H9 (cell line): ENCODE results near the gene VSIG10L. TPM values are rescaled to one million over a fixed set of nuclear protein-coding genes. Genes with fewer than 3 reads are reported as not detected.

ENCODE experiments used
- DNase-seq: peaks from one replicate; pipeline ENCODE4 v3.0.0-alpha.2; 2017
- H2AFZ ChIP-seq: one replicate; pipeline ENCODE4 v1.6.1; 2013; ENCODE audit warnings: mild to moderate bottlenecking, low read length, control low read depth, moderate library complexity
- H2AK5ac ChIP-seq: 2 replicates; pipeline ENCODE4 v1.6.1; 2013; ENCODE audit warnings: low read length, control low read depth, mixed read lengths; ENCODE audit not compliant: insufficient read length
- H2BK120ac ChIP-seq: one replicate; pipeline ENCODE4 v1.6.1; 2013; ENCODE audit warnings: low read depth, mild to moderate bottlenecking, low read length, control low read depth, inconsistent platforms; ENCODE audit not compliant: poor library complexity, severe bottlenecking
- H2BK12ac ChIP-seq: 2 replicates; pipeline ENCODE4 v1.6.1; 2013; ENCODE audit warnings: low read length, control low read depth, mixed read lengths, low read depth; ENCODE audit not compliant: insufficient read length
- H2BK15ac ChIP-seq: 2 replicates; pipeline ENCODE4 v1.6.1; 2013; ENCODE audit warnings: low read depth, low read length, control low read depth
- H2BK20ac ChIP-seq: one replicate; pipeline ENCODE4 v1.6.1; 2013; ENCODE audit warnings: low read depth, mild to moderate bottlenecking, low read length, control low read depth, inconsistent platforms; ENCODE audit not compliant: poor library complexity, severe bottlenecking
- H2BK5ac ChIP-seq: 2 replicates; pipeline ENCODE4 v1.6.1; 2013; ENCODE audit warnings: low read length, control low read depth, mixed read lengths; ENCODE audit not compliant: insufficient read length
- H3K14ac ChIP-seq: 2 replicates; pipeline ENCODE4 v1.6.1; 2013; ENCODE audit warnings: low read length, control low read depth; ENCODE audit not compliant: insufficient read depth
- H3K18ac ChIP-seq: 2 replicates; pipeline ENCODE4 v1.6.1; 2013; ENCODE audit warnings: low read depth, mild to moderate bottlenecking, mixed read lengths, low read length, control low read depth; ENCODE audit not compliant: insufficient read length
- H3K23ac ChIP-seq: 2 replicates; pipeline ENCODE4 v1.6.1; 2013; ENCODE audit warnings: low read length, control low read depth, mixed read lengths, low read depth; ENCODE audit not compliant: insufficient read length
- H3K23me2 ChIP-seq: 2 replicates; pipeline ENCODE4 v1.6.1; 2013; ENCODE audit warnings: low read depth, mild to moderate bottlenecking, mixed read lengths, low read length, control low read depth; ENCODE audit not compliant: insufficient read length, poor library complexity, severe bottlenecking
- H3K27ac ChIP-seq: 2 replicates; pipeline ENCODE4 v1.5.1; 2013; ENCODE audit warnings: low read length, control low read depth, mixed read lengths, low read depth; ENCODE audit not compliant: insufficient read length
- H3K27me3 ChIP-seq: 2 replicates; pipeline ENCODE4 v1.6.1; 2013; ENCODE audit warnings: low read length, control low read depth, inconsistent platforms; ENCODE audit not compliant: insufficient read depth
- H3K4ac ChIP-seq: 2 replicates; pipeline ENCODE4 v1.6.1; 2013; ENCODE audit warnings: low read depth, mild to moderate bottlenecking, control low read depth, inconsistent platforms, low read length, moderate library complexity
- H3K4me1 ChIP-seq: 2 replicates; pipeline ENCODE4 v1.6.1; 2013; ENCODE audit warnings: low read length, control low read depth, inconsistent platforms; ENCODE audit not compliant: insufficient read depth
- H3K4me2 ChIP-seq: 2 replicates; pipeline ENCODE4 v1.6.1; 2013; ENCODE audit warnings: low read length, control low read depth, mixed read lengths; ENCODE audit not compliant: insufficient read length, insufficient read depth
- H3K56ac ChIP-seq: 2 replicates; pipeline ENCODE4 v1.6.1; 2013; ENCODE audit warnings: low read depth, mild to moderate bottlenecking, mixed read lengths, low read length, control low read depth; ENCODE audit not compliant: insufficient read length
- H3K79me1 ChIP-seq: 2 replicates; pipeline ENCODE4 v1.6.1; 2013; ENCODE audit warnings: low read depth, mild to moderate bottlenecking, moderate library complexity, low read length, control low read depth, inconsistent platforms; ENCODE audit not compliant: insufficient read depth, poor library complexity, severe bottlenecking
- H3K79me2 ChIP-seq: 2 replicates; pipeline ENCODE4 v1.6.1; 2013; ENCODE audit warnings: low read length, control low read depth, inconsistent platforms; ENCODE audit not compliant: insufficient read depth
- H3K9ac ChIP-seq: 2 replicates; pipeline ENCODE4 v1.6.1; 2013; ENCODE audit warnings: low read length, control low read depth, mixed read lengths; ENCODE audit not compliant: insufficient read length; ENCODE audit errors: extremely low read depth
- H3K9me3 ChIP-seq: one replicate; pipeline ENCODE4 v1.6.1; 2013; ENCODE audit warnings: low read depth, low read length, inconsistent platforms; ENCODE audit not compliant: control insufficient read depth
- H3T11ph ChIP-seq: one replicate; pipeline ENCODE4 v1.6.1; 2013; ENCODE audit warnings: mild to moderate bottlenecking, low read length, control low read depth, inconsistent platforms
- H4K20me1 ChIP-seq: one replicate; pipeline ENCODE4 v1.6.1; 2013; ENCODE audit not compliant: control insufficient read depth, insufficient read length, insufficient read depth
- H4K5ac ChIP-seq: 2 replicates; pipeline ENCODE4 v1.6.1; 2013; ENCODE audit warnings: low read depth, mild to moderate bottlenecking, mixed read lengths, low read length, control low read depth; ENCODE audit not compliant: insufficient read length
- H4K8ac ChIP-seq: replicated peaks from 2 replicates; pipeline ENCODE4 v1.6.1; 2013; ENCODE audit warnings: low read length, control low read depth, mixed read lengths, low read depth; ENCODE audit not compliant: insufficient read length
- H4K91ac ChIP-seq: 2 replicates; pipeline ENCODE4 v1.6.1; 2013; ENCODE audit warnings: low read depth, mild to moderate bottlenecking, moderate library complexity, mixed read lengths, low read length, control low read depth; ENCODE audit not compliant: insufficient read length
- H3K27ac Mint-ChIP-seq, 3 experiments: 2 replicates in 2 of 3; 3 replicates in 1 of 3; pipeline ENCODE4 v1.8.0; 2020 to 2021; ENCODE audit warnings: mixed read lengths in 3 of 3, mild to moderate bottlenecking in 1 of 3, moderate library complexity in 1 of 3
- H3K27me3 Mint-ChIP-seq: 2 replicates; pipeline ENCODE4 v1.8.0; 2021; ENCODE audit warnings: low read depth, mild to moderate bottlenecking, moderate library complexity, mixed read lengths
- H3K36me3 Mint-ChIP-seq, 3 experiments: 2 replicates in 2 of 3; 3 replicates in 1 of 3; pipeline ENCODE4 v1.8.0; 2020 to 2021; ENCODE audit warnings: low read depth in 3 of 3, mixed read lengths in 3 of 3; ENCODE audit not compliant: insufficient read depth in 1 of 3
- H3K4me1 Mint-ChIP-seq, 2 experiments: 2 replicates each; pipeline ENCODE4 v1.8.0; 2020; ENCODE audit warnings: mixed read lengths in 2 of 2
- H3K4me3 Mint-ChIP-seq, 2 experiments: 2 replicates in 1 of 2; 3 replicates in 1 of 2; pipeline ENCODE4 v1.8.0; 2020 to 2021; ENCODE audit warnings: mild to moderate bottlenecking in 2 of 2, mixed read lengths in 2 of 2, moderate library complexity in 1 of 2
- H3K9me3 Mint-ChIP-seq, 2 experiments: 2 replicates in 1 of 2; 3 replicates in 1 of 2; pipeline ENCODE4 v1.8.0; 2020; ENCODE audit warnings: mild to moderate bottlenecking in 2 of 2, mixed read lengths in 2 of 2, moderate library complexity in 1 of 2
- WGBS: extraction: QIAGEN DNeasy Blood & Tissue Kit; methylation state at CpG from one replicate; pipeline ENCODE4 v1.1.7; 2013; ENCODE audit warnings: missing lambda C conversion rate, low lambda C conversion rate, mixed read lengths; ENCODE audit not compliant: insufficient read length; ENCODE audit errors: extremely low coverage; 5-methylcytosine and 5-hydroxymethylcytosine counted together
- total RNA-seq: library from RNA; stranded (reverse); gene quantifications from 2 replicates; pipeline ENCODE4 v1.2.1, GENCODE V29; 2021
- TF ChIP-seq, protein P1 (sequence below): fragments of 200-600 bp; sonication (generic); conservative IDR thresholded peaks from 3 replicates; pipeline ENCODE4 v1.8.0; 2021; ENCODE audit warnings: antibody characterized with exemption, mild to moderate bottlenecking

The VSIG10L gene
- total RNA-seq, 1 experiment from 2014 or later: 5.6 TPM

- Histone ChIP-seq H3K4me1 (no peaks in the 10 kb centered on the region; the same call in 1 of the 2 replicates), H2BK120ac (no peak overlapping the region), H3K9me3 (no peaks in the 10 kb centered on the region), H3K4me2 (no peak overlapping the region), H3K56ac (no peak overlapping the region), H3K79me1 (no peaks in the 10 kb centered on the region), H4K5ac (no peak overlapping the region), H3K4ac (no peak overlapping the region), H3K14ac (no peak overlapping the region), H3T11ph (no peak overlapping the region), H3K9ac (no peak overlapping the region), H2BK20ac (no peak overlapping the region), H3K23me2 (no peaks in the 10 kb centered on the region), H3K18ac (no peak overlapping the region), H3K23ac (no peak overlapping the region), H4K20me1 (no peaks in the 10 kb centered on the region), H3K27me3 (no peaks in the 10 kb centered on the region), H2BK15ac (no peak overlapping the region), H3K79me2 (no peaks in the 10 kb centered on the region), H3K27ac (no peak overlapping the region), H4K8ac (no peak overlapping the region), H2BK5ac (no peak overlapping the region), H2AK5ac (no peak overlapping the region), H2AFZ (no peak overlapping the region), H4K91ac (no peak overlapping the region), H2BK12ac (no peak overlapping the region)
- WGBS: no CpG with 5 or more reads among the region's 23 CpGs
- no peak overlapping the region for H3K4me3 Mint-ChIP-seq
- peaks cover 6 to 15% (median 14%) of the 10 kb centered on the region in 3 experiments; a peak in 6 of 7 replicates for H3K36me3 Mint-ChIP-seq
- H3K27me3 Mint-ChIP-seq: peaks cover 5% of the 10 kb centered on the region
- TF ChIP-seq, protein P1, sequence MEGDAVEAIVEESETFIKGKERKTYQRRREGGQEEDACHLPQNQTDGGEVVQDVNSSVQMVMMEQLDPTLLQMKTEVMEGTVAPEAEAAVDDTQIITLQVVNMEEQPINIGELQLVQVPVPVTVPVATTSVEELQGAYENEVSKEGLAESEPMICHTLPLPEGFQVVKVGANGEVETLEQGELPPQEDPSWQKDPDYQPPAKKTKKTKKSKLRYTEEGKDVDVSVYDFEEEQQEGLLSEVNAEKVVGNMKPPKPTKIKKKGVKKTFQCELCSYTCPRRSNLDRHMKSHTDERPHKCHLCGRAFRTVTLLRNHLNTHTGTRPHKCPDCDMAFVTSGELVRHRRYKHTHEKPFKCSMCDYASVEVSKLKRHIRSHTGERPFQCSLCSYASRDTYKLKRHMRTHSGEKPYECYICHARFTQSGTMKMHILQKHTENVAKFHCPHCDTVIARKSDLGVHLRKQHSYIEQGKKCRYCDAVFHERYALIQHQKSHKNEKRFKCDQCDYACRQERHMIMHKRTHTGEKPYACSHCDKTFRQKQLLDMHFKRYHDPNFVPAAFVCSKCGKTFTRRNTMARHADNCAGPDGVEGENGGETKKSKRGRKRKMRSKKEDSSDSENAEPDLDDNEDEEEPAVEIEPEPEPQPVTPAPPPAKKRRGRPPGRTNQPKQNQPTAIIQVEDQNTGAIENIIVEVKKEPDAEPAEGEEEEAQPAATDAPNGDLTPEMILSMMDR: no peak; the same call in 2 of the 3 replicates
- peaks cover 0 to 6% of the 10 kb centered on the region in 2 experiments; a peak in 2 of 5 replicates for H3K9me3 Mint-ChIP-seq
- peaks cover 4 to 9% of the 10 kb centered on the region in 2 experiments; a peak in 3 of 4 replicates for H3K4me1 Mint-ChIP-seq
- H3K27ac Mint-ChIP-seq: peak overlapping the region in 2 of 3 experiments; percentile 3 to 8; a peak in 2 of 7 replicates
- no peak for DNase-seq
These were observed 23.0 kb downstream of the VSIG10L start for GRCh38 chr19:51318687-51319648.
